Keratinocyte (primary cell): ENCODE data around the gene ZNF205. TPM values are rescaled to one million over a fixed set of nuclear protein-coding genes. Genes with fewer than 3 reads are reported as not detected.

Experiments used
- DNase-seq: peaks from one replicate; pipeline ENCODE4 v3.0.0-alpha.2; 2011; ENCODE audit warnings: low read depth, missing footprints, low spot score
- FAIRE-seq: peaks from 2 replicates; lab custom pipeline; 2011; peaks lifted over from hg19 to GRCh38; lab: Jason Lieb, UNC
- H2AFZ ChIP-seq: 2 replicates; pipeline ENCODE4 v1.6.0; 2012; ENCODE audit warnings: low read length, control low read depth, inconsistent platforms; ENCODE audit not compliant: control insufficient read depth
- H3K27ac ChIP-seq: 2 replicates; pipeline ENCODE4 v1.5.1; 2011; ENCODE audit warnings: low read length; ENCODE audit not compliant: control insufficient read depth, insufficient read depth
- H3K27me3 ChIP-seq: 3 replicates; pipeline ENCODE4 v1.6.0; 2011; ENCODE audit warnings: low read length; ENCODE audit not compliant: control insufficient read depth, insufficient read depth; ENCODE audit errors: extremely low read depth
- H3K36me3 ChIP-seq, 2 experiments: 2 replicates in 1 of 2; 3 replicates in 1 of 2; pipeline ENCODE4 v1.5.1; 2011; ENCODE audit warnings: low read length in 2 of 2, mild to moderate bottlenecking in 1 of 2; ENCODE audit not compliant: control insufficient read depth in 2 of 2, insufficient read depth in 2 of 2; ENCODE audit errors: extremely low read depth in 1 of 2
- H3K4me1 ChIP-seq: 3 replicates; pipeline ENCODE4 v1.5.1; 2011; ENCODE audit warnings: low read length; ENCODE audit not compliant: control insufficient read depth, insufficient read depth; ENCODE audit errors: extremely low read depth
- H3K4me2 ChIP-seq: 3 replicates; pipeline ENCODE4 v1.6.0; 2011; ENCODE audit warnings: low read depth, low read length; ENCODE audit not compliant: control insufficient read depth, insufficient read depth; ENCODE audit errors: extremely low read depth
- H3K4me3 ChIP-seq, 3 experiments: fragments of 200-600 bp in 1 of 3; sonication (generic) in 1 of 3; 2 replicates in 2 of 3; 3 replicates in 1 of 3; pipeline ENCODE4 v1.5.1; 2011 to 2016; ENCODE audit warnings: low read length in 3 of 3, mild to moderate bottlenecking in 3 of 3, control low read depth in 2 of 3, inconsistent platforms in 1 of 3, low read depth in 1 of 3, mixed read lengths in 1 of 3, mixed run types in 1 of 3, moderate library complexity in 1 of 3; ENCODE audit not compliant: control insufficient read depth in 2 of 3, insufficient read depth in 2 of 3; ENCODE audit errors: extremely low read depth in 1 of 3
- H3K79me2 ChIP-seq: 2 replicates; pipeline ENCODE4 v1.6.0; 2012; ENCODE audit warnings: low read length; ENCODE audit not compliant: control insufficient read depth, insufficient read depth
- H3K9ac ChIP-seq: 3 replicates; pipeline ENCODE4 v1.6.0; 2011; ENCODE audit warnings: low read length; ENCODE audit not compliant: control insufficient read depth, insufficient read depth; ENCODE audit errors: extremely low read depth
- H3K9me1 ChIP-seq: 3 replicates; pipeline ENCODE4 v1.6.0; 2011; ENCODE audit warnings: low read length; ENCODE audit not compliant: control insufficient read depth, insufficient read depth; ENCODE audit errors: extremely low read depth
- H3K9me3 ChIP-seq: 2 replicates; pipeline ENCODE4 v1.5.1; 2012; ENCODE audit warnings: low read depth, low read length; ENCODE audit not compliant: control insufficient read depth
- H4K20me1 ChIP-seq: 3 replicates; pipeline ENCODE4 v1.6.0; 2011; ENCODE audit warnings: low read length; ENCODE audit not compliant: control insufficient read depth, insufficient read depth; ENCODE audit errors: extremely low read depth
- EZH2 ChIP-seq: IDR thresholded peaks from one replicate; pipeline ENCODE4 v1.6.1; 2012; ENCODE audit warnings: inconsistent platforms, mild to moderate bottlenecking, low read length, moderate library complexity
- dilution Hi-C: fragments of 300-500 bp; cut with MboI; formaldehyde crosslinking; loops from one replicate; pipeline ENCODE4 v1.7.0; 2020; ENCODE audit warnings: low sequenced_read_pairs; ENCODE audit not compliant: extremely low pct_ligation_motif_present
- polyA plus RNA-seq, 5 experiments: library from polyadenylated mRNA; depleted of rRNA in 3 of 5; stranded (reverse) in 3 of 5; stranded (forward) in 1 of 5; unstranded in 1 of 5; fragments of >200 nt; gene quantifications; 1 replicate in 1 of 5; 2 replicates in 3 of 5; 3 replicates in 1 of 5; pipeline versions ENCODE4 v1.2.1 to v1.2.3, GENCODE V29; 2011 to 2012; ENCODE audit warnings: missing spikeins in 2 of 5, low read depth in 1 of 5, low replicate concordance in 1 of 5
- TF ChIP-seq, protein P1 (sequence below), 3 experiments: IDR thresholded peaks in 1 of 3; conservative IDR thresholded peaks in 1 of 3; optimal IDR thresholded peaks in 1 of 3; 2 replicates in 2 of 3; 3 replicates in 1 of 3; pipeline versions ENCODE3 to v1.5.1; 2011; ENCODE audit warnings: low read length in 3 of 3, mild to moderate bottlenecking in 3 of 3, moderate library complexity in 2 of 3, control low read depth in 1 of 3, inconsistent platforms in 1 of 3; ENCODE audit not compliant: insufficient read depth in 2 of 3; ENCODE audit errors: extremely low read depth in 1 of 3

ZNF205 gene
- polyA plus RNA-seq, 1 donor (not counting 4 experiments of a cell fraction or from before 2014, with no cell fraction given) = 6.0 TPM

DNA sequence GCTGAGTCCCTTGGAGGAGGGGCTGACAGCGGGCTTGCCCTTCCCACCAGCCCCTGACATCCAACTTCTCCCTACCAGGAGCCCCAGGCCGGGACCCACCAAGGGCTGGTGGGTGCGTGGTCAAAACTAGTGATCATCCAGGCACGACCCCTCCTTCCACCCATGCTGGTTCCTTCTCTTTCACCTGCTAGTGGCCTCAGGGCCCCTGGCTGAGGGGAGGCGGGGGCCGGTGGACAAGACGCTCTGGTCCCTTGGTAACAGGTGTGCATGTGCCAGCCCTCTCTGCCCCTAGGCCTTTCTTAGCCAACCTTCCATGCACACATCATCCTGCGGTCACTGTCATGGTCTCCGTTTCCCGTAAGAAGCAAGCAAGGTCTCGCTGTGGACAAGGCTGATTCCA lies 30.8 kb downstream of the ZNF205 start:
- no peak overlapping the region for H3K27ac ChIP-seq
- H3K36me3 ChIP-seq = peaks cover 0 to 9% of the 10 kb centered on the region in 2 experiments
- H2AFZ ChIP-seq = no peak overlapping the region
- H3K9me3 ChIP-seq = no peaks in the 10 kb centered on the region
- no peak for DNase-seq
- TF ChIP-seq EZH2 = no peak
- TF ChIP-seq, protein P1, sequence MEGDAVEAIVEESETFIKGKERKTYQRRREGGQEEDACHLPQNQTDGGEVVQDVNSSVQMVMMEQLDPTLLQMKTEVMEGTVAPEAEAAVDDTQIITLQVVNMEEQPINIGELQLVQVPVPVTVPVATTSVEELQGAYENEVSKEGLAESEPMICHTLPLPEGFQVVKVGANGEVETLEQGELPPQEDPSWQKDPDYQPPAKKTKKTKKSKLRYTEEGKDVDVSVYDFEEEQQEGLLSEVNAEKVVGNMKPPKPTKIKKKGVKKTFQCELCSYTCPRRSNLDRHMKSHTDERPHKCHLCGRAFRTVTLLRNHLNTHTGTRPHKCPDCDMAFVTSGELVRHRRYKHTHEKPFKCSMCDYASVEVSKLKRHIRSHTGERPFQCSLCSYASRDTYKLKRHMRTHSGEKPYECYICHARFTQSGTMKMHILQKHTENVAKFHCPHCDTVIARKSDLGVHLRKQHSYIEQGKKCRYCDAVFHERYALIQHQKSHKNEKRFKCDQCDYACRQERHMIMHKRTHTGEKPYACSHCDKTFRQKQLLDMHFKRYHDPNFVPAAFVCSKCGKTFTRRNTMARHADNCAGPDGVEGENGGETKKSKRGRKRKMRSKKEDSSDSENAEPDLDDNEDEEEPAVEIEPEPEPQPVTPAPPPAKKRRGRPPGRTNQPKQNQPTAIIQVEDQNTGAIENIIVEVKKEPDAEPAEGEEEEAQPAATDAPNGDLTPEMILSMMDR (optimal IDR thresholded peaks at IDR 0.05 in 1 of 3, IDR thresholded peaks at IDR 0.05 in 1 of 3, conservative IDR thresholded peaks at IDR 0.05 in 1 of 3; ENCODE audit: extremely low read depth in 1 of 3, insufficient read depth in 2 of 3, low read length in 3 of 3) = no peak
- H4K20me1 ChIP-seq = no peaks in the 10 kb centered on the region
- dilution Hi-C loops = no loop called here
- no peak overlapping the region for H3K4me2 ChIP-seq
- no peak for FAIRE-seq
- H3K9me1 ChIP-seq = no peaks in the 10 kb centered on the region
- no peaks in the 10 kb centered on the region for H3K27me3 ChIP-seq
- no peak overlapping the region for H3K9ac ChIP-seq
- H3K79me2 ChIP-seq = no peaks in the 10 kb centered on the region
- no peak overlapping the region for H3K4me3 ChIP-seq
- no peaks in the 10 kb centered on the region for H3K4me1 ChIP-seq

GRCh38 chr16:3143598-3144320 lies 31.4 kb downstream of the ZNF205 start:
- TF ChIP-seq, protein P1 (optimal IDR thresholded peaks at IDR 0.05 in 1 of 3, IDR thresholded peaks at IDR 0.05 in 1 of 3, conservative IDR thresholded peaks at IDR 0.05 in 1 of 3; ENCODE audit: extremely low read depth in 1 of 3, insufficient read depth in 2 of 3, low read length in 3 of 3) = no peak
- no peak for TF ChIP-seq EZH2
- no peak for DNase-seq
- Histone ChIP-seq H3K9ac (no peak overlapping the region), H2AFZ (no peak overlapping the region), H3K27me3 (no peaks in the 10 kb centered on the region), H3K9me3 (no peaks in the 10 kb centered on the region), H3K4me2 (no peak overlapping the region), H3K79me2 (no peaks in the 10 kb centered on the region), H3K36me3 (peaks cover 0 to 9% of the 10 kb centered on the region in 2 experiments), H3K4me3 (no peak overlapping the region), H3K9me1 (no peaks in the 10 kb centered on the region), H3K27ac (no peak overlapping the region), H4K20me1 (no peaks in the 10 kb centered on the region), H3K4me1 (no peaks in the 10 kb centered on the region)
- FAIRE-seq = no peak
- dilution Hi-C loops = no loop called here
